GM21619 (cell line): Measurements from ENCODE around the gene HECTD4.
A peak's percentile ranks its signal among the peaks of the same experiment; 100 is the strongest.

ENCODE experiments used
- ATAC-seq: cut with Tn5 transposase; IDR thresholded peaks from one replicate; pipeline ENCODE4 v1.9.1; 2021; ENCODE audit not compliant: unreplicated experiment

The HECTD4 gene

DNA sequence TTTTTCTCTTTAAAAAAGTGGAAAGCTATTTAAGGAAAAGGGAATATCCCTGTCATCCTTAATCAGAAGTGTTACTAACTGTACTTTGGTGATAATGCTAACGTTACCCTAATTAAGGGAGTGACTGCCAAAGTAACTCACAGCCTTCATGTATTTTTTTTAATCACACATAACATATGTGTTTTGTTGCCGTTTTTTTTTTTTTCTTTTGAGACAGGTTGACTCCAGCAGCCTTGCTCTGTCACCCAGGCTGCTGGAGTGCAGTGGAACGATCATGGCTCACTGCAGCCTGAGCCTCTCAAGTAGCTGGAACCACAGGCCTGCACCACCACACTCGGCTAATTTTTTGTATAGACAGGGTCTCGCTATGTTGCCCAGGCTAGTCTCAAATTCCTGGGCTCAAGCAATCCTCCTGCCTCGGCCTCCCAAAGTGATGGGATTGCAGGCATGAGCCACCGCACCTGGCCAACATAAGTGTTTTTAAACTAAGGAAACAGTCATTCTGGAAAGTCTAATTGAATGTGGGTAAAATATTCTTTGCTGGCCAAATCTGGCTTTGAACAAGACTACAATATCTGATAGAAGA is 56.5 kb downstream of the HECTD4 start:
- no peak for ATAC-seq

DNA sequence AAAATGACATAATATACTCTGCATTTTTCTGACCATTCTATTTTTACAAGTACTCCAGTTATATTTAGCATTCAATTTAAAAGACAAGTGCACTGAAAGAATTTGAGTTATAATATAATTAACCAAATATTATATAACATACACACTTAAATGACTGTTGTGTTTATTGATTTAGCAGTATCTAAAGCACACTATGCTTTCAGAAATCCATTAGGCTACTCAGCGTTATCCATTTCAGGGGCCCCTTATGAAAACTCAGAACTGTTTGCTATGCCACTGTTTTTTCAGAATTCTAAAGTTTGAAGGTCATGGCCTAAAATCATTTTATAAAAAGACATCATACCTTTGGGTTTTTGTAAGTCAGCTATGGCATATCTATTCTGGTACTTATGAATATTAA is 57.1 kb downstream of the HECTD4 start:
- no peak for ATAC-seq

DNA sequence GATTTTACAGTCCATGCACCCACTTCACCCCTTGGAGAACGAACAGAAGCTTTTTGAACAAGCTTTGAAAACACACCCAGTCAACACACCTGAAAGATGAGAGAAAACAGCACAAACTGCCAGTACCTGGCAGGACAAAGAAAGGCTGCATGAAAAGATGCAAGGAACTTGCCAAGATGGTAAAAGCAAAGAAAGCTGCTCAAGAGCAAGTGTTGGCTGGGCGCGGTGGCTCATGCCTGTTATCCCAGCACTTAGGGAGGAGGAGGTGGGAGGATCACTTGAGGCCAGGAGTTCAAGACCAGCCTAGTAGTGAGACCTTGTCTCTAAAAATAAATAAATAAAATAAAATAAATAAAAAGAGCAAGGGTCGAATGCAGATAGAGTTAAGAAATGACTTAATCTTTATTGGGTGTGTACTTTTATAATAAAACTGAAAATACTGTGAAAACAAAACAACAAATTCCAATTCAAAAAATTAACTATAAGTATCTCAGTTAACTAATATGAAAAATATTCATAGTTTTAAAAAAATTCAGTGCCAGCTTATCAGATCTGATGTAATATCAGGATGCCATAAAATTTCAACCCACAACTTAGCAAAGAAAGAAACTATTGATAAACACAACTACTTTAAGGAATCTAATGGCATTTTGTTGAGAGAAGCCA is 59.2 kb downstream of the HECTD4 start:
- no peak for ATAC-seq

DNA sequence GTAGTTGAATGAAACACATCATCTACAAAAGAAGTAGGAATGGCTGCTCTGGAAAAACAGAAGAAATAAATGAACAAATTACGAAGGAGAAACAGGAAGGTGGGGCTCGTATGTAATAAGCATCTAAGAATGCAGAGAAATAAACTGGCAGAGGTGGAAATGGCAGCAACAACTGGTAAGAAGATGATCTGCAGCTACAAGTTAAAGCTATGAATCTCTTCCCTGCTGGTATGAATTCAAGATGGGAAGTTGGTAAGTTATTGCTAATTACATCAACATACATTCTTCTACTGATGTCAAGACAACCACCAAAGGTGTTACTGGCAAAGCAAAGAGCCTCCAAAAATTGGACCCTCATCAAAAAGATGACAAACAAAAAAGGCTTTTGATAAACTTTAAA is 59.8 kb downstream of the HECTD4 start:
- ATAC-seq: no peak

DNA sequence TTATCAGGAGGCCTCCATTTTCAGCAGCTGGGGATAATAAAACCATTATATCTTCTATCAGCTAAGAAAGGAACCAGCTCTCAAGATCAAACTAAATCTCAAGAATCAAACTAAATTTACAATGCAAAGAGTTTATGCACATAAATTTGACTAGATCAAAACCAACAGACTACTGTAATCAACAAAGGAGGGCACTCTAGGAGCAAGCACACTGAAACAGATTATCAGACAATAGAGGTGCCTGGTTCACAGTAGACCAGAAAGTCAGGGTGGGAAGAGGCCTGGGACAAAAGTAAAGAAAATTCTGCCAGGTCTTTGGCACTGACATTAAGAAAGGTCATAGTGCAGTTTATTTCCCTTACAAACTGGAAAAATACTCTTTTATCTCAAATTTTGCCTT is 61.0 kb downstream of the HECTD4 start:
- no peak for ATAC-seq

DNA sequence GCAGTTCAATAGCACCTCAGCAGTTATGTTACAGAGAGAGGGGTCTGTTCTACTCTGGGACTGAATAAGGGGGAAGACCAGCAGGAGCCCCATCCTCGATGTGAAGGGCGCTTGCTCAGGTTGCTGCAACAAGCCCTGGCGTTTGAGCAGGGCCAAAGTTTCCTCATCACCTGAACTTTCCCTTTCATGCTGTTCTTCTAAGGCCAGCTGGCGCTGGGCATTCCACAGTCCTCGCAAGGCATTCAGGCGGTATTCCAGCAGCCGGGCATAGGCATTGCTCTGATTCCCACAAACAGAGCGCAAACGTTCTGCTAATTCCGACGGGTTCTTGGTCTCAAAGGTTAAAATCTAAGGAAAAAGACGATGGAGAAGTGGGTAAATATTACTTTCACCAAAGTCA is 62.8 kb downstream of the HECTD4 start:
- ATAC-seq: no peak

DNA sequence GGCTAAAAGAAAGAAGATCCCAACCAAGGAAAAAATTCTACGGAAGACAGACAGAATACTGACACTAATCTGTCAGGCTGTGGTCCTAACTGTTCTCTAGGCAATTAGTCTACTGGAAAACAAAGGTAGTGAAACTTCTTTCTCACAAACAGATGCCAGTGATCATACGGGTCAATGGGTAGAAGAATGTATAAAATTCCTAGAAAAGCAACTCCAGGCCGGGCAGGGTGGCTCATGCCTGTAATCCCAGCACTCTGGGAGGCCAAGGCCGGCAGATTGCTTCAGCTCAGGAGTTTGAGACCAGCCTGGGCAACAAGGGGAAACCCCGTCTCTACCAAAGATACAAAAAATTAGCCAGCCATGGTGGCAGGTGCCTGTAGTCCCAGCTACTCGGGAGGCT is 64.8 kb downstream of the HECTD4 start:
- no peak for ATAC-seq

DNA sequence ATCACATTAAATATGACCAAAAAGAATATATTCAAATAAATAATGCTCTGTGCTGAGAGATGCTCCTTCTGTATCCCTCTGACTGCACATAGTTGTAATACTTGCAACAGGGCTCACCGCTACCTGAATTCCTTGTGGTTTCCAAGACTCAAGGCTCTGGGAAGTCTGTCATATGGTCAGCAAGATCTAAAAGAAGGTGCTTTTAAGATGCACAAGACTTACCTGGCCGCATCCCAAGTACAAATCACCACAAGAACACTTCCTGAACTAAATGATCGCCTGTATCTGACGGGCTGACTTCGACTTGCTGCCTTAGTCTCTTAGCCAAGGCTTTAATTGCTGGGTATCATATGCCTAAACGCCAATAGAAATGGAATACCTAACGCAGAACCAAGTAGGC is 67.2 kb downstream of the HECTD4 start:
- ATAC-seq: no peak

DNA sequence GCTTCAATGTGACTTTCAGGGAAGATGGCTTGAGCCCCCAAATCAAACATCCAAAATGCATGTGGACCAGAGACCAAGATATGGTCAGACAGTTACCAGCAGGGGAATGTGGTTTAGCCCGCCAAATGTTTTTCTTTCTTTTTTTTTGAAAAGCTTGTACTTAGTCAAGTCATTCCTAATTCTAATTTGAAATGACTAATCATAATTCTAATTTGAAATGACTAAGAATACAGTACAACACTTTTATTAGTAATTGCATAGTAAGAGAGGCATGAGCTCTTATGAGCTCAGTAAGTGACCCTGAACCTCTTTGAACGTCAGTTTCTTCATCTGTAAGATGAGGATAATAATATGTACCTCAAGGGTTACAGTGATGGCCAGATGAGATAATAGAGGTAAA is 72.4 kb downstream of the HECTD4 start:
- ATAC-seq: no peak

DNA sequence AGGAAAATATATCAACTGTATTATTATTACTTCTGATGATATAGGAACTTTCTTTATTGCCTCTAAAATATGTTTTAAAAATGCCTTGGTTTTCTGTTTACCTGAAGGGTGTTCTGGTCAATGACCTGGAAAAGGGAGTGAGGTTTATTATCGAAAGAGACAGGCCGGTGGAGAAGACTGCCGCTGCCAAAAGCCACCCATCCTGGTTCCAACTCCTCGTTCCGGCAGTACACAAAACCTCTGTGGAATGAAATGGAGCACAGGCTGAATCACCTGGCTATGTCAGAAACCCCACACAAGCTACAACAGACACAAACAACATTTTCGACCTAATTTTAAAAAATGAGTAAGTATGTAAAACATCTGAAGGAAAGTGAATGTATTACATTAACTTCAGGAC is 73.6 kb downstream of the HECTD4 start:
- no peak for ATAC-seq

DNA sequence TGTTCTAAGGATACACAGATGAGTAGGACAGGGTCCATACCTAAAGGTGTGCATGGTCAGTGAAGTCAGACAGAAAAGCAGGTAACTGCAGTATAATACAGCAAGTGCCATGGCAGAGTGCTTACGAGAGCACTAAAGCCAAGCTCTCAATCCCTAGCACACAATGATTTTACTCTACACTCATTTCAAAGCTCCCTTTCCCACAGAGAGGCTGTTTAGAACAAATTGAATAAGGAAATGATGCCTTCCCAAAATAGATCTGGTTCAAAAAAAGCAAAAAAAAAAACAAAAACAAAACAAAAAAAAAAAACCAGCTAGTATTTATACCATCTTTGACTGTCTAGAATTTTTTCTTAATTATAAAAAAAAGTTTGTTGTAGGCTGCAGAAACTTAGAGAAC is 74.1 kb downstream of the HECTD4 start:
- no peak for ATAC-seq

DNA sequence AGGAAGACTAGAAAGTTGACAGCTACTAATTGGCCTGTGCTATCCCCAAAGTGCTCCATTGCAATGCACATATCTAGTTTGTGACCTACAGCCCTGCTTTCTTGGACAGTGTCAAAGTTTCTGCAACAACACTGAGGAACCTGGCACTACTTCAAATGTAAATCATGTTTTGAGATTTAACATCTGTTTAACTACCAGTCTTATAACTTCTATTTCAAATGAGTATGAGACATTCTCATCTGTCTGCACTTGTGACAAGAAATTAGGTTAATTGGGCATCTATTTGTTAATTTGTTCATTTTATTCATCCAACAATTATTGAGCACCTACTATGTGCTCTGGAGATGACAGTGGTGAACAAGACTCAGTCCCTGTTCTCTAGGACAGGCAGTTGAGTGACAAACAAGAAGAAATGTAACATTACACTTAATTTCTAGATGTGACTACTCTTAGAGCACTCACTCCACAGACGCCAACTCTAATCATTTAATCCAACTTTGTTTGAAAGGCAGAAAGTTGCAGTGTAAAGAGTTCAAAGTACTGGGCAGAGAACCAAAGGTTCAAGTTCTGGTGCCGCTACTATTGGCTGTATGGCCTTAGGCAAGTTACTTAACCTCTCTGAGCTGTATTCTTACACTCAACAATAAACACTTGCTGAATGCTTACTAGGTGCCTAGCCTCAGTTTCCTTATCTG is 74.8 kb downstream of the HECTD4 start:
- no peak for ATAC-seq

DNA sequence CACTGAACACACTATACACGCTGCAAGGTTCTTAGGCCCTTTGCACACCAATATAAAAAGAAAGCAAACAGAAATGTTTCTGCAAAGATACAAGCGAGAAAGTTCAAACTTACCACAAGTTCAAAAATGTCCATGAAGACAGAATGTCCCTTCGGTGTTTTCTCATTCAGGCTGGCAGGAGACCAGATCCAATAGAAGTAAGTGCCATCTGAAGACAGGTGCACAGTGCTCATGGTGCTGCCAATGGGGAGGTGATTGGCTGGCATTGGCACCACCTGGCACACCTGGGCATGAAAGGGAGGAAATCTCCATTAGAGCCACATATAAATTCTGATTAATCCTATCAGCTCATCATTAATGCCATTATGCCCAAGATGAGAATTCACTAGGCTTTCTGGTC is 76.3 kb downstream of the HECTD4 start:
- ATAC-seq: no peak

DNA sequence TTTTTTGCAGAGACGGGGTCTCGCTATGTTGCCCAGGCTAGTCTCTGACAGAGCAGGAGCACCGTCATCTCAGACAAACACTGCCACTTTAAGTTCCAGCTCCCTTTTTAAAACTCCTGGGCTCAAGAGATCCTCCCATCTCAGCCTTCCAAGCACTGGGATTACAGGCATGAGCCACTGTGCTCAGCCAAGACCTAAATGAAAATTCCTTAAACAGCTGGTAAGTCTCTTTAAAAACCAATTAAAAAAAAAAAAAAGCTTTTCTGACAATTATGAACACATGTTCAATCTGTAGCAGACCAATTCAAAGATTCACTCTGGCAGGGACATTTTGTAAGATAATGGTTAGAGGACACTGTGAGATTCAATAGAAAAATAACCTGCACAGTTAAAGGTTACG is 77.8 kb downstream of the HECTD4 start:
- no peak for ATAC-seq

DNA sequence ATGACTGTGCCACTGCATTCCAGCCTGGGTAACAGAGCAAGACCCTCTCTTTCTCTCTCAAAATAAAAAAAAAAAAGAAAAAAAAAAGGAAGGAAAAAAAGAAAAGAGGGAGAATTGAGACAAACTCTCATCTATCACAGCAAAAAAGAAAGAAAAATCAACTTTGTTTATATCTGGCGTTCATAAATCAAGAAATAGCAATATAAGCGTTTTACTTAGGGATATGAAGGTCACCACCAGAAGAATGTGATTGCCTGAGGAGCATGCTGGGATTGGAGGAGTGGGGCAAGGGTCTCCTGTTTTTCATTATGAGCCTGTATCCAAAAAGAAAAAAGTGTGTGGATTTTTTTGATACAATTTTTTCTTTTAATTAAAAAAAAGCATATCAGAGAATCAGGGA is 78.4 kb downstream of the HECTD4 start:
- no peak for ATAC-seq

DNA sequence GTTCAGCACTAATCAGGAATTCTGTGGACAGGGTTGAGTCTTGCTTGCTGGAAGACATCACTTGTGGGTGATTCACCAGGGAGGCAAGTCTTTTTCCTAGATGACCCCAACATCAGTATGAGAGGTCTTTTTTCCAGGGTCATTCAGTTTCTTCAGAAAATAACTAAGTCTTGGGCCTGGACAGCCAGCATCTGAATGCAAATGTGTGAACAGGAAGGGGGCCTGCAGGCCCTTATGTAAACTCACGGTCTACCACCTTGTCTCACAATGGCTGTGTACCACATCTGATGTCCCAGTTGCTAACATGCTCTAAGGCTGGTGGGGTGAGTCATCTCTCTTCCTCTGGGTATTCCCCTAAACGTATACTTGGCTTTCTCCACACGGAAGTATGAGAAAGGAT is 79.2 kb downstream of the HECTD4 start:
- peak; percentile 99 for ATAC-seq

DNA sequence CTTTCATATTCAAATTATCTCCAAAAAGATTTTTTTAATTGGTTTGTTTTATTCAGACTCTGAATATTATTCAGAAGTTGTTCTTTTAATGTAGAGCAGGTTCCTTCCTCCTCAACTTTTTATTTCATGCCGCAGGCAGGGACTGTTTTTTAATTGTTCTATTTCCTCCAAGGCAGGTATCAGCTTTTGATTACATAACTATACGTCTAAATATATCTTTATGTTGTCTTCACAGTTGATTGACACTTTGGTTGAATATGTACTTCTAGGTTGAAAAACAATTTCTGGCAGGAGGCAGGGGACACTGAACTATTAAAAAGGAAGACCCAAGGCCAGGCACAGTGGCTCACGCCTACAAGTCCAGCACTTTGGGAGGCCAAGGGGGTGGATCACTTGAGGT is 82.5 kb downstream of the HECTD4 start:
- ATAC-seq: no peak

DNA sequence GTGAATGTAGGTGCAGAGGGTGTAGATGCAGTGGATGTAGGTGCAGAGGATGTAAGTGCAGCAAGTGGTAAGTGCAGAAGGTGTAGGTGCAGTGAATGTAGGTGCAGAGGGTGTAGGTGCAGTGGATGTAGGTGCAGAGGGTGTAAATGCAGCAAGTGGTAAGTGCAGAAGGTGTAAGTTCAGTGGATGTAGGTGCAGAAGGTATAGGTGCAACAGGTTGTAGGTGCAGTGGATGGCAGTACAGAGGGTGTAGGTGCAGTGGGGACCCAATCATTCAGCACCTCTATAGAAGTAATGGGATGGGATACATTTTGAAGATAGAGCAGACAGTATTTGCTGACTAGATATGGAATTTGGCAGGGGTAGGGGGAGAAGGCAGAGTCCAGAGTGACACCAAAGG is 85.0 kb downstream of the HECTD4 start:
- no peak for ATAC-seq

DNA sequence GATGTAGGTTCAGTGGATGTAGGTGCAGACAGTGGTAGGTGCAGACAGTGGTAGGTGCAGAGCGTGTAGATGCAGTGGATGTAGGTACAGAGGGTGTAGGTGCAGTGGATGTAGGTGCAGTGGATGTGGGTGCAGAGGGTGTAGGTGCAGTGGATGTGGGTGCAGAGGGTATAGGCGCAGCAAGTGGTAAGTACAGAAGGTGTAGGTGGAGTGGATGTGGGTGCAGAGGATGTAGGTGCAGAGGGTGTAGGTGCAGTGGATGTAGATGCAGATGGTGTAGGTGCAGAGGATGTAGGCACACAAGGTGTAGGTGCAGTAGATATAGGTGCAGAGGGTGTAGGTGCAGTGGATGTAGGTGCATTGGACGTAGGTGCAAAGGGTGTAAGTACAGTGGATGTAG is 86.0 kb downstream of the HECTD4 start:
- ATAC-seq: no peak

DNA sequence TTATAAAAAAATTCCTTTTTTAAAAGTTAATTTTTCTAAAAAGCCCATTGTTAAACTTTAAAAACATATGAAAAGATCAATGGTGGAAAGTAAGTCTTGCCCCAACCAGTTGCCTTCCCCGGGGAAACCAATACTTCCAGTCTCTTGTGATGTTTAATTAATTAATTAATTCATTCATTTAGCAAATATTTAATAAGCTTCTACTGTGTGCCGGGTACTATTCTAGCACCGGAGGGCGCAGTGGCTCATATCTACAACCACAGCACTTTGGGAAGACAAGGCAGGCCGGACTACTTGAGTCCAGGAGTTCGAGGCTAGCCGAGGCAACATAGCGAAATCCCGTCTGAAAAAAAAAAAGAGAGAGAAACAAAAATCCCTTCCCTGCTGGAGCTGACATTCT is 87.4 kb downstream of the HECTD4 start:
- no peak for ATAC-seq

DNA sequence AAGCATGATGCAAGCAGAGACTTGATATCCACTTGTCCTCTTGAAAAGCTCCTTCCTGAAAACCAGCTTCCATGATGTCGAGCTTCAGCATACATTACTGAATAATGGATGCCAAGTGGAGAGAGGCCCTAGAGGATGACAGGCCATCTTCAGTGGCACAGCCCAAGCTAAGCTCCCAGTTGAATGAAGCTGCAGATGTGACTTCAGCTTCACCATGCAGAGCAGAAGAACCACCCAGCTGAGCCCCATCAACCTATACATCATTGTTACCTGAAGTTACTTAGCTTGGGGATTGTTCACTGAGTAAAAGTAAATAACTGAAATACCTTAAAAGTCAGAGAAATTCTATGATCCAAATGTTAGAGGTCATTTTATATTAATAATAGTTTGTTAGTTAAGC is 93.6 kb downstream of the HECTD4 start:
- ATAC-seq: no peak

DNA sequence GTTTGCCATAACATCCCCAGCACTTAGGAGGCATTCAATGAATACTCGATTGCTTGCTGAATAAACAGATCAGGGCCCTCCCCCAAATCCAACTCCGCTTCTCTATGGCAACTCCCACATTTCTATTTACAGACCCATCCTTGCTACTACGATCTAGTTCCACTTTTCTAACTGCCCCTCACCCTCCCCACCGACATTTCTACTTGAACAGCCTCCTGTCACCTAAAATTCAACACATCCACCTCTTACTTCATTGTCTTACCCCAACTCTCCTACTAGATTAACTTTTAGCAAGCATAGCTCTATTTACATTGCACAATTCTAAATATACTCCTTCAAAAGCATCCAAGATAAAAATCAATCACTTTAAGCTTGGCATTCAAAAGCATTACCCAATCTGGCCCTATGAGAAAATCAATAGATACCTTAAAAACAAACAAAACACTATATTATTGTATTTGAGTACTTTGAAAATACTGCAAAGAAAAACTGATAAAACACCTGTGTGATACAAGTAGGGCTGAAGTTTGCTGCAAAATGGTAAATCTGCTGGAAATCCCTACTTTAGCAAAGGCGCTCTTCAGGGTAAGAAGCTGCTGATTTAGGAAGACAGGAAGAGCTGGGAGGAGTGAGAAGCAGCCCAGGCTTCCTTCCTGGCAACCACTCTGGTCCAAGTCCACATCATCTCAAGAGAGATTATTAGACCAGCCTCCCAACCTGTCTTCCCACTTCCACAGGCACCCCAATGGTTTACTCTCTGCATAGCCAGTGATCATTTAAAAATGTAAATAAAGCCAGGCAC is 96.4 kb downstream of the HECTD4 start:
- no peak for ATAC-seq
